Glomerular visceral epithelial cell (primary cell): ENCODE results near the gene TMPRSS11E.
"Not testable (repeated sequence)": the region's sequence is repeated elsewhere in the genome, so short reads cannot be mapped to it uniquely, and the experiment has no call there.

ENCODE experiments used
- DNase-seq: peaks from one replicate; pipeline ENCODE4 v3.0.0-alpha.2; 2016; ENCODE audit errors: extremely low spot score

Gene TMPRSS11E

GRCh38 chr4:68447201-68447600 is at the start of gene TMPRSS11E:
TSS of gene TMPRSS11E (plus strand) at chr4:68447463. CDS start at chr4:68447513, 50 bp downstream.
- DNase-seq = no peak

- peak; percentile 1 for DNase-seq
These were observed 48.0 kb upstream of the TMPRSS11E start for GRCh38 chr4:68399306-68399705.

GRCh38 chr4:68401231-68401630 is 46.0 kb upstream of the TMPRSS11E start:
- no peak for DNase-seq

- DNase-seq = no peak
These were observed 43.1 kb upstream of the TMPRSS11E start for GRCh38 chr4:68404153-68404552.

- DNase-seq = not testable (repeated sequence)
These were observed 41.4 kb upstream of the TMPRSS11E start for GRCh38 chr4:68405718-68406478.

GRCh38 chr4:68406479-68406859 is 40.8 kb upstream of the TMPRSS11E start:
- DNase-seq = no peak

GRCh38 chr4:68407015-68407867 is 40.0 kb upstream of the TMPRSS11E start:
- DNase-seq = not testable (repeated sequence)

GRCh38 chr4:68407868-68408190 is 39.4 kb upstream of the TMPRSS11E start:
- DNase-seq = no peak

GRCh38 chr4:68410149-68410548 is 37.1 kb upstream of the TMPRSS11E start:
- DNase-seq = no peak

GRCh38 chr4:68410643-68411042 is 36.6 kb upstream of the TMPRSS11E start:
- no peak for DNase-seq

- DNase-seq = not testable (repeated sequence)
These were observed 35.2 kb upstream of the TMPRSS11E start for GRCh38 chr4:68412031-68412430.

- DNase-seq = no peak
These were observed 30.7 kb upstream of the TMPRSS11E start for GRCh38 chr4:68416591-68416990.

- DNase-seq = no peak
These were observed 20.7 kb upstream of the TMPRSS11E start for GRCh38 chr4:68426516-68426915.

GRCh38 chr4:68430337-68430736 is 16.9 kb upstream of the TMPRSS11E start:
- DNase-seq = no peak

- no peak for DNase-seq
These were observed 14.9 kb upstream of the TMPRSS11E start for GRCh38 chr4:68432320-68432719.

- DNase-seq = no peak
These were observed 13.7 kb upstream of the TMPRSS11E start for GRCh38 chr4:68433582-68433981.

- DNase-seq = no peak
These were observed 13.0 kb upstream of the TMPRSS11E start for GRCh38 chr4:68434277-68434676.

GRCh38 chr4:68434836-68435235 is 12.4 kb upstream of the TMPRSS11E start:
- DNase-seq = no peak

GRCh38 chr4:68445111-68445510 is 2.2 kb upstream of the TMPRSS11E start:
- no peak for DNase-seq

GRCh38 chr4:68451246-68452211 is 4.3 kb downstream of the TMPRSS11E start:
- DNase-seq = peak; percentile 52

- no peak for DNase-seq
These were observed 12.8 kb downstream of the TMPRSS11E start for GRCh38 chr4:68460085-68460484.

- DNase-seq = no peak
These were observed 14.5 kb downstream of the TMPRSS11E start for GRCh38 chr4:68461790-68462189.
